Left kidney (tissue), 2 donors: ENCODE results near the gene KHDRBS2. TPM values are rescaled to one million over a fixed set of nuclear protein-coding genes. Genes with fewer than 3 reads are reported as not detected.
A peak's percentile ranks its signal among the peaks of the same experiment; 100 is the strongest.
"Not testable (repeated sequence)": the region's sequence is repeated elsewhere in the genome, so short reads cannot be mapped to it uniquely, and the experiment has no call there.

Experiments
- DNase-seq: peaks from one replicate; pipeline ENCODE4 v3.0.0-alpha.2; 2013
- polyA plus RNA-seq: library from polyadenylated mRNA; unstranded; fragments of 120-200 nt; gene quantifications from one replicate; pipeline ENCODE4 v1.2.1, GENCODE V29; 2013; ENCODE audit not compliant: insufficient read length

The KHDRBS2 gene
- polyA plus RNA-seq, 1 donor = 3.0 TPM

DNA sequence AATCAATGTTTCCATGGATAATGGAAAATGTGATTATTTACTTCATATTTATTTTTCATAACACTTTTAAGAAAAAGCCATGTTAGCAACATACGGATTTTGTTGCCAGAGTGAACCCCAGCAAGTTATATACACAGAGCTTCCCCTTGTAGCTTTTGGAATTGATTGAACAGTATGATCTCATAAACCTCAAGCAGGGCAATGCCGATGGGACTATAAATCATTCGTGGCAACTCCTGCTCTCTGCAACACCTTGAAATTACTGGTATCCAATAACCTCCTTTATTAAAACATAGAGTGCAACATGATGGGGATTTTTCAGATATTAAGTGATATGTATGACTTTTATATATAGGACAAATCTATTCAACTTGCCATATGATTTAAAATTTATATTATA lies 428.5 kb downstream of the KHDRBS2 start:
- DNase-seq = no peak

DNA sequence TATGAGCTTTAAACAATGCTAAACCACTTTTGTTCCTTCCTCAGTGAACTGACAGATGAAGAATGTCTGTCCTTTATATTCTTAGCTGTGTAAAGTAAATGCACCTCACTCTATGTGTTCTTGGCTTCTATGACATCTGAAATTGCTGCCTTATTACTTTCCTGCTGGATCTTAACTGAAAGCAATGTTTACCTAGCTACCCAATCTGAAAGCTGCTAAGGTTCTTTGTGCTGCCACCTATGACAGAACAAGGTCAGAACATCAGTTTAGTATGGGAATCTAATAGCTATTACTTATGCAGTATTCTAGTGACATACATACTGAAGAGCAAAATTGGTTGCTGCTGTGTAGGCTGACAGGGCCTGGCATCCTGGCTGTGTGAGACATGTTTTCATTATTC lies 444.1 kb downstream of the KHDRBS2 start:
- peak; percentile 6 for DNase-seq

DNA sequence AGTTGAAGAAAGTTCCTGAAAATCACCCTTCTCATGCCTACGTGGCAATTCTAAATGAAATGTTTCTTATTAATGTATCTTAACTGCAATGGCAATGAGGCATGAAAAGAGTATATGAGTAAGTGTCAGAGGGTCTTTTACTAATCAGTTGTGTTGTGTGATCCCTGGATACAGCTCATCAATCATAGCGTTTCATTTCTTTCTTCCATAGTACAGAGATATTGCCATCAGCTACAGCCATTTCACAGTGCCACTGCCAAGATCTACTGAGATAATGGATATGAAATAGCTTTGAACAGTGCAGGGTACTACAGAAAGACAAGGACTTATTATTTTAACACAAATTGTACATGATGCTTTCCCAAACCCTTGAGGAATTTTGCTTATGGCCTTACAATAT lies 450.8 kb downstream of the KHDRBS2 start:
- DNase-seq = no peak

DNA sequence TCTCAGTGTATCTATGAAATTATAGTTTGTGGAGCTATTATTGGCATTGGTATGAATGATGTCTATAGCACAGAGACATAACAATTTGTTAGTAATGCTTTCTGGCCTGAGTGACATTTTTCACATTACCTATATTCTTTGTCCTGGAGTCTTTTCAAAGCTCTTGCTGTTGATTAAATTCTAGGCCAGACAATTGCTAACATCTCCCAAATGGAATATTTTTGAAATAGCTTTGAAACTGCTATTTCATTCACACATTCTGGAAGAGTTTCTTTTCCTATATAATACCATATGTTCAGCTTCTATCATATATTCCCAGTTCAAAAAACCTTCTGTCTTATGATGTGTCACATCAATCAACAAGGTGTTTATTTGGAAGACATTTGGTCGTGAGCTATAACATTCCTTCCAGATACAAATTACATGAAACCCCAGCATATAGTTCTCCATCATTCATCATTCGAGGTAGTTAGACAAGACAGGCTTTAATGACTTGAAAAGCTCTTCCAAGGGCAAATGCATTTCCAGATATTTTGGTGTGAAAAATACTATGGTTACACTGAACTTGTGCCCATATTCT lies 452.8 kb downstream of the KHDRBS2 start:
- no peak for DNase-seq

DNA sequence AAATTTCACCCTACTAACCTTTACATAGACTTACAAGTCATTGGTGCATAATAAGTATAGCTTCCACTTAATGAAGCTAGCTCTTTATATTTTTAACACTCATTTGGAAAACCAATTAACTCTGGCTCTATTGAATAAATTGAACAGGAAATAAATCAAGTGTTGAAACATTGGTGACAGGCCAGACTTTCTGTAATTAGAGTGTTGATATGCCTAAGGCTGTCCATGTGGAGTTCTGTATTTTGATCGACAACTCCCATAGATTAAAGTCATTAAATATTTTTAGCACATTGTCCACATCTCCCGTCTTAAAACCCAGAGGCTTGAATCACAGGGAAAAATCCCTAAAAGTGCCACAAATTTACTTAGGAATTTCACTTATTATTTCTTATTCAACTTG lies 468.3 kb downstream of the KHDRBS2 start:
- DNase-seq = no peak

DNA sequence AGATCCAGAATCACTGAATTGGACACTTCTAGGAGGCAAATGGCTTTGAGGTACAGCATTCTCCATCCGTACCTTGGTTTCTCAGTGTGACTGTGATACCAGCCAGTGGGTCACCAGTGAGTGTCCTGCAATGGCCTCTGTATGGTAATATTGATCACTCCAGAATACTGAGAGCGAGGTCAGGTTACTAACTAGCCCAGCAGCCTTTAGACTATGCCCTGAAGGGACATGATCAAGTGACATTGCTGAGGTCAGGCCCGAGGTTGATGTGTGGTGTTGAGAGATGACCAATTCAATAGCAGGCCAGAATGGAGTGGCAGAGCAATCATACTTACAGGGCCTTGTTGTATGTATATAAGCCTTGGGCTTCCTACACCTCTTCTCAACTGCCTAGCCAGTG lies 476.0 kb downstream of the KHDRBS2 start:
- DNase-seq = no peak

DNA sequence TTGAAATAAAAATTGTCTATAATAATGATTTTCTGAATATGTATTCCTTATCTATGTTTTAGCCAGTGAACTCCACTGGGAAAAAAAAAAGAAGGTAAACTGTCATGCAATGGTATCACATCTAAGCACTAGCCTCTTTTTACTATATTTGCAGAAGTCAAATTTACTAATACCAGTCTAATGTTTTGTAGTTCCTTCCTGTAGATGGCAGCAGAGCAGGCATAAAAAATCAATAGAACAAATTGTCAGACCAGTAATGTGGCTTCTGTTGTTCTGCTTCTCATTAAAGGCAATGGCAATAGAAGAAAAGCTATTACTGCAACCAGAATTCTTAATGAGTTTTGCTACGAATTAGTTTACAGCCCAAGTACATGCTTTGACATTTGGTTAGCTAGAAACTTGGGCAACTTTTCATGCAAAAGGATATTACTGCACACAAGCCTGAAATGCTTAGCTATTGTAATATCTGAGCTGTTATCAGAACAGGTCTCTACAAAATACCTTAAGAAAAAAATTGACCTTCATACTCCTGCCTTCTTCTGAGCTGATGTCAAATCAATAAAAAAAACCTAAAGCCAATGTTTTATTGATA lies 476.9 kb downstream of the KHDRBS2 start:
- peak; percentile 39 for DNase-seq

DNA sequence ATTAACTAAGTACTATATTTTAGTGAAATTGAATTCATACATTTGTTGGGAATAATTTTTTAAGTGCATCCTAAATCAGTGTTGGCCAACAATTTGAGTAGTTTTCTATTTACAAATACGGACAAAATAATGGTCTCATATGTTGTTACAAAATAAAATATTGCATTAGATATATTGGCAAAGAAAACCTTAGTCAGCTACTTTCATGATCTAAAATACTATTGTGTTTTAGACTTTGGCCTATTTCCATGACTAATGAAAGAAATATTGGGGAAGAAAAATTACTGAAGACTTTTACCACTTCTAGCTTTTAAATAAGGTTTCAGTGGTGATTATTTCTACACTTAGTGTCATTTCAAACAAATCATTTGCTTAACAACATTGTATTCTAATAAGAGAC lies 498.0 kb downstream of the KHDRBS2 start:
- no peak for DNase-seq

DNA sequence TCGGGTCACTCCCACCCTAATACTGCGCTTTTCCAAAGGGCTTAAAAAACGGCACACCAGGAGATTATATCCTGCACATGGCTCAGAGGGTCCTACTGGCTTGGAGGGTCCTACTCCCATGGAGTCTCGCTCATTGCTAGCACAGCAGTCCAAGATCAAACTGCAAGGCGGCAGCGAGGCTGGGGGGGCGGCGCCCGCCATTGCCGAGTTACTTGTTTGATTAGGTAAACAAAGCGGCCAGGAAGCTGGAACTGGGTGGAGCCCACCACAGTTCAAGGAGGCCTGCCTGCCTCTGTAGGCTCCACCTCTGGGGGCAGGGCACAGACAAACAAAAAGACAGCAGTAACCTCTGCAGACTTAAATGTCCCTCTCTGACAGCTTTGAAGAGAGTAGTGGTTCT lies 516.6 kb downstream of the KHDRBS2 start:
- DNase-seq = not testable (repeated sequence)

DNA sequence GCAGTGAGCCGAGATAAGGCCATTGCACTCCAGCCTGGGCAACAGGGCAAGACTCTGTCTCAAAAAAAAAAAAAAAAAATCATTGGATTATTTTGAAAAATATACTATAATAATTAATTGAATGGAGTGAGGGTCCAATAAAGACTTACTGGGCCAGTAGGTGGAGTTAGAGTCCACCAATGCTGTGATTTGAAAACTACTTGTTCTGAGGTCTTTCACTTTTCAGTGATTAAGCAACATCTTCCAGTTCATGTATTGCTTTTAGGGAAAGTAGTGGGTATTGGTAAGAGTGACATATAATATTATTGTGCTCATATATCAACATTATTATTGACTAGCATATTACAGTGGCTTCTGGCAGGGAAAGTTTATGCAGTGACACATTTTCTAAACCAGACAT lies 530.3 kb downstream of the KHDRBS2 start:
- no peak for DNase-seq

DNA sequence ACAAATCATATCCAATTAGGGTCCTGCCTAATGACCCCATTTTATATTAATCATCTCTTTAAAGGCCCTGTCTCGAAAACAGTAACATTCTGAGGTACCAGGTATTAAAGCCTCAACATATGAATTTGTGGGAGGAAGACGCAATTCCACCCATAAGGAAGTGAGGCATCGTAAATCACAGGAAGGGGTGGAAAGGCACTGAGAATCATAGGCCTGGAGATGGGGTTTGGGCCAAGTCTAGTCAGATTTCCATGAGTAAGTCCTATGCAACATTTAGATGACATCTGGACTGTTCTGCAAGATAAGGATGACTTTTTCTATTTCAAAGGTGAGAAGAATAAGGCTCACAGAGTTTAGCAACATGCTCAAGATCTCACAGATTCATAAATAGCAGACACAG lies 534.0 kb downstream of the KHDRBS2 start:
- DNase-seq = no peak

DNA sequence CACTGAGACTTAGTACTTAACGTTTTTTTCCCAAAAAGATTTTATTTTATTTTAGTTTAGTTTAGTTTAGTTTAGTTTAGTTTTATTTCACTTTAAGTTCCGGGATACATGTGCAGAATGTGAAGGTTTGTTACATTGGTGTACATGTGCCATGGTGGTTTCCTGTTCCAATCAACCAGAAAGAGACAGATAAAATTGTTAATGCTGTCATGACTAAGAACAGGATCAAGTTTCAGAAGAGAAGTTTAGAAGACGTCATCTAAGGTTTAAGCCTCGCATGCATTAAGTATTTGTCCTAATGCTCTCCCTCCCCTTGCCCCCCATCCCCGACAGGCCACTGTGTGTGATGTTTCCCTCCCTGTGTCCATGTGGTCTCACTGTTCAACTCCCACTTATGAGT lies 540.0 kb downstream of the KHDRBS2 start:
- DNase-seq = no peak

DNA sequence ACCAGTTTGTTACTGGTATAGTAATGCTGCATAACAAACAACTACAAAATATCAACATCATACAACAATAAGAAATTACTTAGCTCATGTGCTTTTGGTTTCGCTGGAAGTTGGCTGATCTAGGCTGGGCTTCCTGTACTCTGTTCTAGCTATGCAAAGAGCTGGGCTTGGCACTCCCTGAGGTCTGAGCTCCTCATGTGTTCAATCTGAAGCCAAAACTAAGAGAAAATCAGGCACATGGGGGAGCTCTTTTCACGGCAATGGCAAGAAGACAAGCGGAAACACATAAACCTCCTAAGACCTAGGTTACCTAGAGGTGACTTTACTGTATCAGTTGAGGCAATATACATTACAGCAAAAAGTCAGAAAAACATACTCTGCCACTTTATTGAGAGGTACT lies 574.2 kb downstream of the KHDRBS2 start:
- no peak for DNase-seq

DNA sequence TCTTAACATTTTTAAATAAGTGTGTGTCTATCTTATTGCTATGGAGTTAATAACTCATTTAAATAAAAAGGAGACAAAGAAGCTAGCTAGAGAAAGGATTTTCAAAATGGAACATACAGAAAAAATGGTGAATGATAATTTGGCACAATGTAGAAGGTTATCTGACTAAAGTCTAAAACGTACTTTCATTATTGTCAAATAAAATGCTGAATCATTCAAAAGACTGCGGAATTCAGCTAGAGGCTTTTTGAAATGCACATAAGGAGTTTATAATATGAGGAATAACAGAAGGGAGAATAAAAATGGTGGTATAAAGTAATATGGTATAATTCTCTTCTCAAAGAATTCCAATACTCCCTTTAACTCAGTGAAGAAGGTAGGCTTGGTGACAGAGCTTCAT lies 597.9 kb downstream of the KHDRBS2 start:
- no peak for DNase-seq

DNA sequence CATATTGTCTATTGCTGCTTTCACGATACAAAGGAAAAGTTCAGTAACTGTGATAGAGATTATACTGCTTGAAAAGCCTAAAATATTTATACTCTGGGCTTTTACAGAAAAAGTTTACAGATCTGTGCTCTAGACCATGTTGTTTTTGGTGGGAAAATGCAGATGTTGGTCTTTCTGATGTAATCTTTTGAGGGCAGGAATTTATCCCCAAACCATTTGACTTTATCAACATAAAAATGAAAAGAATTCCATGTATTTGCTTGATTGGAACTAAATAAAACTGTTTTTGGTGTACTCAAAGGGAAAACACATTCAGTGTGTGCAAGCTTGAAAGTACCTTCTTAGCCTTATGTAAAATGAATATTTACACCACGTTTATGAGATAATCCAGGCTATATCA lies 603.5 kb downstream of the KHDRBS2 start:
- no peak for DNase-seq

DNA sequence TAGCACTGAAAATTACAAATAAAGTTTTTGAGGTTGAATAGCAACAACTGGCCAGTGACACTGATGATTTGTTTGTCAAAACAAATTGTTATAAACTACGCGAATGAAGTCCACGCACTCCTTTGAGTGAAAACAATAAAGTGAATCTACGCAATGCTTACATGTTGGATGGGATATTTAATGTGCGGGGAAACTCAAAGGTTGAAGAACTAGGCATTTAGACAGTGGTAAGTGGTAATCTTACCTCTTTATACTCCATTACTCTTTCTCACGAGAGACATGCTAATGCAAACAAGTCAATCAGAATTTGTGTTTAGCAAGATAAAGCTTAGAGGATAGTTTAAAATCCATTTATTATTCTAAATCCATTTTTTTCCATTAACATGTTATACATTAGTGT lies 606.4 kb downstream of the KHDRBS2 start:
- no peak for DNase-seq

DNA sequence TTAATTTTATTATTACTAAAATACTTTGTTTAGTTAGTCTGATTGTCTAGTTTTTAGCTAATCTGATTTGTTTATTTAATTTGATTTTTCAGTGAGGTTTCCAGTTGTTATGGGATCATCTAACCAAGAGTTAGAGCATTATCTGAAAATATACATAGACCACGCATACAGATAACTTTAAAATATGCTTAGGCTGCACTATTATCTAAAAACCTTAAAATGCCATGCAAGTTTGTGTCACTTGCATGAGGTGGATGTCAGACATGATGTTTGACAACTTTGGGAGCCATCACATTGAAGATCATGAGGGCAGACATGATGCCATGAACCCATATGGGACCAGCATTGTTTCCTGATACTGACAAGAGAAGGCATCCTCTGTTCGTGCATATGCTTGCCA lies 610.3 kb downstream of the KHDRBS2 start:
- no peak for DNase-seq

DNA sequence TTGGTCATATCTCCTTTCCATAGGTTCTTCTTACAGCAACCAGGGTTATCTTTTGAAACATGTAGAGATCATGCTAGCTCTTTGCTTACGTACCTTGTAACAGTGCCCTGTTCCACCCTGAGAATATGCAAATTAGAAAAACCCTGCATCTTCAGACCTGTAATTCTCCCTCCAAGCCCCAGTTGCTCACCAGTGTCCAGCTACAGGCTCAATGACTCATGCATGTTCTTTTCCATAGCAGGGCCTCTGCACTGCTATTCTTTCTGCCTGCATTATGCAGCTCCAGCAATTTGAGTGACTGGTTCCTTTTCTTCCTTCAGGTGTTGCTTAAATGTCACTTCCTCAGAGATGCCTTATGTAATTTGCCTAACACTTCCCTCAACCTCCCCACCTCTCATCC lies 636.2 kb downstream of the KHDRBS2 start:
- DNase-seq = no peak

DNA sequence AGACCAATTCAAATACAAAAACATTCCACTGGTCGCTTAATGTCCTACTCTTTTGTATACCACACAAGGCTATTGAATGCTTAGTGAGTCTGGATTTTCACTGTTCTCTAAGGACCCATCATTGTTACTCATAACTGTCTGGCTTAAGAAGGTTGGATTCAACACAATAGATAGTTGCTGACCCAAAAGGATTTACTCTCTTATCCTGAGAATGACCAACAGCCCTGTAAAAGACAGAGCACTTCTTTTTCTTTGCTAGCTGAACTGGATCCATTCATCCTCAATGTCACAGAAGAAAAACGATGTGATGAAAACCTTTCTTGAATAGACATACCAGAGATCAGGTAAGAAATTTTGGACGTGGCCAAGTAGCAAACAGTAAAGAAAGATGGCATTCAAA lies 645.6 kb downstream of the KHDRBS2 start:
- no peak for DNase-seq
